IPS-20b (cell line): ENCODE measurements around the gene B3GAT1.

Experiments used
- H3K27ac ChIP-seq: one replicate; pipeline ENCODE4 v1.5.1; 2013; ENCODE audit warnings: low read length
- H3K27me3 ChIP-seq: 2 replicates; pipeline ENCODE4 v1.6.1; 2013; ENCODE audit warnings: mild to moderate bottlenecking, low read length, inconsistent platforms; ENCODE audit not compliant: insufficient read depth
- H3K36me3 ChIP-seq: 2 replicates; pipeline ENCODE4 v1.6.1; 2013; ENCODE audit warnings: low read depth, mild to moderate bottlenecking, inconsistent platforms, low read length, moderate library complexity; ENCODE audit not compliant: insufficient read depth
- H3K4me1 ChIP-seq: 2 replicates; pipeline ENCODE4 v1.6.1; 2013; ENCODE audit warnings: mild to moderate bottlenecking, control low read depth, inconsistent platforms, low read length, moderate library complexity; ENCODE audit not compliant: insufficient read depth
- H3K4me3 ChIP-seq: 2 replicates; pipeline ENCODE4 v1.5.1; 2013; ENCODE audit warnings: mild to moderate bottlenecking, low read length, inconsistent platforms
- H3K9ac ChIP-seq: 2 replicates; pipeline ENCODE4 v1.6.1; 2013; ENCODE audit warnings: low read depth, mild to moderate bottlenecking, inconsistent platforms, low read length, moderate library complexity
- H3K9me3 ChIP-seq: 2 replicates; pipeline ENCODE4 v1.6.1; 2013; ENCODE audit warnings: mild to moderate bottlenecking, low read depth, low read length, inconsistent platforms; ENCODE audit not compliant: insufficient read depth

The B3GAT1 gene

DNA sequence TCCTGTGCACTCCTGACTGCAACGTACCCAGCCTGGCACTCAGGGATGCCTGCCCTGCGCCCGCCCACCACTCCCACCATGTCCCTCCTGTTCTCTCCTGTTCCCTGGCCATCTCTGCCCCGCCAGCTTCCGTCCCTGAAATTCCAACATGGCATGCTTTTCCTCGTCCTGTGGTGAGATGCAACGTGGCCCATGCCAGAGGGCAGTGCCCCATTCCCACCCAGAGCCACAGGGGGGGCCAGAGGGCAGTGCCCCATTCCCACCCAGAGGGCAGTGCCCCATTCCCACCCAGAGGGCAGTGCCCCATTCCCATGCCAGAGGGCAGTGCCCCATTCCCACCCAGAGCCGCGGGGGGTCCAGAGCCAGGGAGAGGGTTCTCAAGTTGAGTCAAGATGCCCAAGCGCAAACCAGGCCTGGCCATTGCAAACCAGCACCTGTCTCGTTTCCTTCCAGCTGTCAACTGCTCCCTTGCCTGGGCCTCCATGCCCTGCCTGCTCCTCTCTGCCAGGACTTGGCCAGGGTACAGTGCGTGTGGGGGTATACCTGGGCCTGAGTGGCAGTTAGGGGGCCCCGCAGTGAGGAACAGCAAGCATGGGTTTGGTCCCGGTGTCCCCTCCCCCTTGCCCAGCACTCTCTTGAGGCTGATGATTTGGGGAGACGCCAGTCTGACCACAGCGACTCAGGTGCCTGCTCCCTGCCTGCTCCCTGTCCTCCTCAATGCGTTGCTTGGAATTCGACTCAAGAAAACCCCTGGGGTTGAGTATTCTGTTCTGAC, 14.6 kb downstream of the B3GAT1 start:
- Histone ChIP-seq H3K9me3 (no peaks in the 10 kb centered on the region), H3K27me3 (no peaks in the 10 kb centered on the region), H3K9ac (no peak overlapping the region), H3K27ac (no peak overlapping the region), H3K4me3 (no peak overlapping the region), H3K4me1 (no peaks in the 10 kb centered on the region), H3K36me3 (peaks cover 8% of the 10 kb centered on the region; the same call in 1 of the 2 replicates)

DNA sequence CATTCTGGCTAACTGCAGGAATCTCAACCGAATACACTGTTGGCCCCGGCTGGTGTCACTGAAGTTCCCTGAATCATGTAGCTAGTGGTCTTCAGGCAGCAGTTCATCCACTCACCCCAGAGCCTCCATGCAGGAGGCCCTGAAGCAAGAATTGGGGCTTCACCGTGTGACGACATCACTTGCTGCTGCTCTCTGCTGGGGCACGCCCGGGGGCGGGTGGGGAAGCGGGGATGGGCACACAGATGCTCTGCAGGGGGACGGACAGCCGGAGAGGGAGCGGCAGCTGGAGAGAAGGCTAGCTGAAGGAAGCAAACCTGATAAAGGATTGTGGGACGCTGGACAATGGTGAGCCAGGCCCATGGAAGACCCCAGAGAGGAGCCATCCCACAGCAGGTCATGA, 17.0 kb downstream of the B3GAT1 start:
- Histone ChIP-seq H3K27me3 (no peaks in the 10 kb centered on the region), H3K4me3 (no peak overlapping the region), H3K4me1 (no peaks in the 10 kb centered on the region), H3K27ac (no peak overlapping the region), H3K9ac (no peak overlapping the region), H3K9me3 (no peaks in the 10 kb centered on the region), H3K36me3 (peaks cover 12% of the 10 kb centered on the region; the same call in 1 of the 2 replicates)

DNA sequence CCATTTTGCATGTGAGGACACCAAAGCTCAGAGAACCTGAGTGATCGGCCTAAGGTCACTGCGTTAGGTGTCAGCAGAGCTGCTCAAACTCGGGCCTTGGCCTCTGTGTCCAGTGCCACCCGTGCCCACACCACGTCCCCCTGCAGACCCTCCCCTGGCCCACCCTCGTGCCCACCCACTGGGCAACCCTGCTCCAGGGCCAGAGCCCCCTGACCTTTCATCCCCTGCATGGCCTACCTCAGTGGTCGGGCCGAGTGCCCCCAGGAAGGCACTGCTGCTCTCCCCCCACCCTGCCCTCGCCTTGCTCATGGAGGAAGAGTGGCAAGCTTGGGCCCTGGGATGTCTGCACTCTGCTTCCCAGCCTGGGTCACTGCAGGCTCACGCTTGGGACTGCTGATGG, 17.7 kb downstream of the B3GAT1 start:
- no peak overlapping the region for H3K4me3 ChIP-seq
- H3K4me1 ChIP-seq, result no peaks in the 10 kb centered on the region
- peaks cover 12% of the 10 kb centered on the region; the same call in 1 of the 2 replicates for H3K36me3 ChIP-seq
- H3K27me3 ChIP-seq, result no peaks in the 10 kb centered on the region
- H3K9ac ChIP-seq, result no peak overlapping the region
- no peak overlapping the region for H3K27ac ChIP-seq
- no peaks in the 10 kb centered on the region for H3K9me3 ChIP-seq

DNA sequence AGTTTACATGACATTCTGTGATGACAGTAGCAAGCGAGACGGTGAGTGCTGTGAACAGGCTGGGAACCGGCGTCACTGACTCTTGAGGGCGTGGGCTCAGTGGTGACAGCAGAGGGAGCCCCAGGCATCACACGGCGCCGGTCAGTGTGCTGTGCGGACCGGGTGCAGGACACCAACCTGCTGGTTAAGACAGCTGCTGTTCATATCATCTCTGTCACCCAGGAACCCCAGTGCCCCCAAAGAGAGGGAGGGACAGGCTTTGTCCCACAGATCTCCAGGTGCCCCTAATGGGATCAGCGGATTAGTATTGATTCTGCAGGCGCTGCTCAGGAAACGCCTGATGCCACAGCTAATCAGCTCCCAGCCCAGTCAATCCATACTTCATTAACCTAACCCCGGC, 18.4 kb downstream of the B3GAT1 start:
- no peak overlapping the region for H3K9ac ChIP-seq
- no peaks in the 10 kb centered on the region for H3K27me3 ChIP-seq
- no peaks in the 10 kb centered on the region for H3K4me1 ChIP-seq
- H3K27ac ChIP-seq, result no peak overlapping the region
- H3K36me3 ChIP-seq, result peaks cover 12% of the 10 kb centered on the region; the same call in 1 of the 2 replicates
- H3K4me3 ChIP-seq, result no peak overlapping the region
- no peaks in the 10 kb centered on the region for H3K9me3 ChIP-seq

DNA sequence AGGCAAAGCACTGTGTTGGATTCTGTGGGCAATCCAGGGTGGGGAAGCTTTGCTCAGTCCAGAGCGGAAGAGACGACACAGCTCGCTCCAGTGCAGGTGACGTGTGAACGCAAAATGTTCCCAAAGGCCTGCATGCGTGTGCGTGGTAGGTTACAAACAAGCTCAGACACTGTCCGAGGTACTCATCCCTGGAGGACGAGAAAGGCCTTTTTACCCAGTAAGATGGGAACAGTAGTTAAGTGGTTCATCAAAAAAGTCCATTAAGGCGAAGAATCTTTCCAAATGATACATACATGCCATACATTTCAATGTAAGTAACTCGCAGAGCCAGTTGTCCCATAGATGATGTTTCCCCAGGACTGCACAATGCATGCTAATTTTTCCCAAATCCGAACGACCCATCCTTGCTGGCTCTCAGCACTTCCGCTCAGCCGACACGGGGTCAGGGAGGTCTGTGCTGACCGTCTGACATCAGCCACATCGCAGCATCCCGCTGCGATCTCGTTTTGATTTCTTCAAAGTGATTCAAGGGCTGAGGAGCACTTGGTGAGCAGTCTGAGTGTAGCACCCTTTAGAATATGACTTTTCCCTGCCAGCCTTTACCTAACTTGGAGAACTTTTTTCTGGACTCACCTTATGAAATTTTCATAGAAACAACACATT, 19.0 kb downstream of the B3GAT1 start:
- Histone ChIP-seq H3K4me3 (no peak overlapping the region), H3K27me3 (no peaks in the 10 kb centered on the region), H3K9me3 (no peaks in the 10 kb centered on the region), H3K27ac (no peak overlapping the region), H3K36me3 (peaks cover 12% of the 10 kb centered on the region; the same call in 1 of the 2 replicates), H3K4me1 (no peaks in the 10 kb centered on the region), H3K9ac (no peak overlapping the region)

DNA sequence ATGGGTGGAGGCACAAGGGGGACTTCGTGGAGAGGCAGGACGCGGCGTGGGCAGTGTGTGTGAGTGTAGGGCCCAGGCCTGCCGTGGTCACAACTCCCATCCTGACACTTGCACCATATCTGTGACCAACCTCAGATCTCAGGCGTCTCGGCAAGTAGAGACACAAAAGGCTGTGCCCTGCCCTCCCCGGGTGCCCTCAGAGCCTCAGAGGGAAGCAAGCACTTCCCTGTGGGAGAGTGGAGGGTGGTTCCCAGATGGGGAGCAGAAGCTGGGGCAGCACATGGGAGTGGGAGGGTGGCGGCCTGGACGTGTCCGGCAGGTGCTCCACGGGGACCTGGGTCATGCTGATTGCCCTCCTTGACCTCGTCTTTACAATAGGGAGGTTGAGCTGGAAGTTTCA, 20.4 kb downstream of the B3GAT1 start:
- H3K27ac ChIP-seq, result no peak overlapping the region
- H3K4me1 ChIP-seq, result no peaks in the 10 kb centered on the region
- no peaks in the 10 kb centered on the region for H3K9me3 ChIP-seq
- peaks cover 12% of the 10 kb centered on the region; the same call in 1 of the 2 replicates for H3K36me3 ChIP-seq
- H3K27me3 ChIP-seq, result no peaks in the 10 kb centered on the region
- no peak overlapping the region for H3K9ac ChIP-seq
- no peak overlapping the region for H3K4me3 ChIP-seq

GRCh38 chr11:134390706-134391569, 21.1 kb downstream of the B3GAT1 start:
- Histone ChIP-seq H3K9me3 (no peaks in the 10 kb centered on the region), H3K36me3 (peaks cover 14% of the 10 kb centered on the region; the same call in 1 of the 2 replicates), H3K9ac (no peak overlapping the region), H3K27ac (no peak overlapping the region), H3K4me1 (no peaks in the 10 kb centered on the region), H3K27me3 (no peaks in the 10 kb centered on the region), H3K4me3 (no peak overlapping the region)

DNA sequence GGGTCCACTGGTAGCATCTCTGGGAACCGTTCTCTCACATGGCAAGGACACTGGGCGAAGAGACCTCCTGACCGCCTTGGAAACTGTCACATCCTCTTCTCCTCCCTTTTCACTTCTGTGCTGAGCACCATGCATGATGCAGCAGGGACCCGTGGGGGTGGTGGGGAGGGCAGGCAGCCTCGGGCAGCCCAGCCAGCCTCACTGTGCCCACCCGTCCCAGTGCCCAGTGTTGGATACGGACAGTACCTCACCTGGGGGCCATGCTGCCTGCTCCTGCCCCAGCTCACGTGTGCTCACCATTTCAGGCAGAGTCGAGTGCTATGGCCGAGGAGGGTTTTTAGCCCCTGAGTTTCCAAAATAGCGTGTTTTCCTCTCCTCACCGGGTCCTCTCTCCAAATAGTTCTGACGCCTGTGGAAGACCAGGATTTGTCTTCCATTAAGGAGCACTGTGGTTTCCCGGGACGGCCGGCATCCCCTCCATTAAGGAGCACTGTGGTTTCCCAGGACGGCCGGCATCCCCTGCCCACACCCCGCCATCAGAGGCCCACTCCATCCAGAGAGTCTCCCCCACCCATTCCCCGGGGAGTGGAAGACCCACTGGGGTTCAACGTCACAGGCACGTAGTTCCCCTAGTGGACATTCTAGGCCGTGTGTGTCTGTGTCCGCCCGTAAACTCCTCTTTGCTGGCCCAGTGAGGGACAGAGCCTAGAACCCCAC, 22.4 kb downstream of the B3GAT1 start:
- H3K4me1 ChIP-seq, result no peaks in the 10 kb centered on the region
- H3K9me3 ChIP-seq, result no peaks in the 10 kb centered on the region
- H3K4me3 ChIP-seq, result no peak overlapping the region
- no peaks in the 10 kb centered on the region for H3K27me3 ChIP-seq
- H3K36me3 ChIP-seq, result peaks cover 14% of the 10 kb centered on the region; the same call in 1 of the 2 replicates
- H3K9ac ChIP-seq, result no peak overlapping the region
- no peak overlapping the region for H3K27ac ChIP-seq

DNA sequence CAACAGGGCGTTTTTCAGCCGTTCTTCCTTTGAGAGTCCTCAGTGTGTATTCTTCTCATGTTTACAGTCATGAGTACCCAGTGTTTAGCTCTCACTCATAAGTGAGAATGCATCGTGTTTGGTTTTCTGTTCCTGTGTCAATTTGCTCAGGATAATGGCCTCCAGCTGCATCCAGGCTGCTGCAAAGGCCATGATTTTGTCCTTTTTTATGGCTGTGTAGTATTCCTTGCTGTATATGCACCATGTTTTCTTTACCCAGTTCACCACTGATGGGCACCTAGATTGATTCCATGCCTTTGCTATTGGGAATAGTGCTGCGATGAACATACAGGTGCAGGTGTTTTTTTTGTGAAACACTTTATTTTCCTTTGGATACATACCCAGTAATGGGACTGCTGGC, 23.5 kb downstream of the B3GAT1 start:
- H3K4me1 ChIP-seq, result no peaks in the 10 kb centered on the region
- no peaks in the 10 kb centered on the region for H3K9me3 ChIP-seq
- H3K4me3 ChIP-seq, result no peak overlapping the region
- H3K9ac ChIP-seq, result no peak overlapping the region
- H3K27ac ChIP-seq, result no peak overlapping the region
- peaks cover 14% of the 10 kb centered on the region; the same call in 1 of the 2 replicates for H3K36me3 ChIP-seq
- no peaks in the 10 kb centered on the region for H3K27me3 ChIP-seq

DNA sequence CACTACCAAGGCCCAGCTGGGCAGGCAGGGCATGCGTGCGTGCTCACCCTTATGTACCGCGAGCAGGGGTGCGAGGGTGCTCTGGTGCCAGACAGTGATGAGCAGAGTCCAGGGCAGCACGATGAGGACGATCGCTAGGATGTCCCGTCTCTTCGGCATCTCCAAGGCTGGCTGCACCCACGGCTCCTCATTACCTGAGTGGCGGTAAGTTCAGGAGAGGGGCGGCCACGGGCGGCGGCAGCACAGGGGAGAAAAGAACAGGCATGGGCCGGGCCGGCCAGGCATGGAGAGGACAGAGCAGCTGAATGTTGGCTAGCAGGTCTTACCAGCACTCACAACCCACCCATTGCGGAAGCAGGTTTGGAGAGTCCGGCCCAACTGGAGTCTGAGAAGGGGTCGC, 24.5 kb downstream of the B3GAT1 start:
- Histone ChIP-seq H3K9ac (no peak overlapping the region), H3K4me1 (no peaks in the 10 kb centered on the region), H3K9me3 (no peaks in the 10 kb centered on the region), H3K27ac (no peak overlapping the region), H3K27me3 (no peaks in the 10 kb centered on the region), H3K36me3 (peaks cover 8% of the 10 kb centered on the region; the same call in 1 of the 2 replicates), H3K4me3 (no peak overlapping the region)

- no peaks in the 10 kb centered on the region for H3K4me1 ChIP-seq
- H3K9ac ChIP-seq, result no peak overlapping the region
- H3K27ac ChIP-seq, result no peak overlapping the region
- H3K36me3 ChIP-seq, result peaks cover 14% of the 10 kb centered on the region
- H3K27me3 ChIP-seq, result no peaks in the 10 kb centered on the region
- H3K4me3 ChIP-seq, result no peak overlapping the region
- no peaks in the 10 kb centered on the region for H3K9me3 ChIP-seq
These were observed 25.1 kb downstream of the B3GAT1 start for GRCh38 chr11:134386945-134387344.
